ENCODE measurements around the gene NRG3. TPM values are rescaled to one million over a fixed set of nuclear protein-coding genes. Genes with fewer than 3 reads are reported as not detected.
"Not testable (repeated sequence)": the region's sequence is repeated elsewhere in the genome, so short reads cannot be mapped to it uniquely, and the experiment has no call there.

Gene NRG3
- total RNA-seq, 2 donors from 2014 or later = not detected

- no peaks in the 10 kb centered on the region for H3K9me3 ChIP-seq (ENCODE audit: control insufficient read depth, low read length, poor library complexity, severe bottlenecking)
- Mint-ChIP-seq H3K4me3 (no peak overlapping the region), H3K27me3 (no peaks in the 10 kb centered on the region), H3K36me3 (ENCODE audit: low read depth) (no peaks in the 10 kb centered on the region), H3K4me1 (no peaks in the 10 kb centered on the region), H3K27ac (no peak overlapping the region)
- DNase-seq = no peak
- ATAC-seq = no peak
These were observed 753.4 kb downstream of the NRG3 start for GRCh38 chr10:82628373-82628772.

GRCh38 chr10:82643076-82643475, 768.1 kb downstream of the NRG3 start:
- DNase-seq (no peak), ATAC-seq (no peak)
- Mint-ChIP-seq H3K27me3 (no peaks in the 10 kb centered on the region), H3K4me1 (no peaks in the 10 kb centered on the region), H3K27ac (no peak overlapping the region), H3K36me3 (ENCODE audit: low read depth) (no peaks in the 10 kb centered on the region), H3K4me3 (no peak overlapping the region)
- no peaks in the 10 kb centered on the region for H3K9me3 ChIP-seq (ENCODE audit: control insufficient read depth, low read length, poor library complexity, severe bottlenecking)

- no peaks in the 10 kb centered on the region for H3K27me3 Mint-ChIP-seq
- ATAC-seq (no peak), DNase-seq (no peak)
- no peak overlapping the region for H3K4me3 Mint-ChIP-seq
- H3K9me3 ChIP-seq (ENCODE audit: control insufficient read depth, low read length, poor library complexity, severe bottlenecking) = no peaks in the 10 kb centered on the region
- no peaks in the 10 kb centered on the region for H3K4me1 Mint-ChIP-seq
- no peak overlapping the region for H3K27ac Mint-ChIP-seq
- no peaks in the 10 kb centered on the region for H3K36me3 Mint-ChIP-seq (ENCODE audit: low read depth)
These were observed 768.6 kb downstream of the NRG3 start for GRCh38 chr10:82643601-82644000.

GRCh38 chr10:82645221-82645620, 770.2 kb downstream of the NRG3 start:
- Mint-ChIP-seq H3K27ac (no peak overlapping the region), H3K4me3 (no peak overlapping the region), H3K4me1 (no peaks in the 10 kb centered on the region), H3K27me3 (no peaks in the 10 kb centered on the region), H3K36me3 (ENCODE audit: low read depth) (no peaks in the 10 kb centered on the region)
- DNase-seq (no peak), ATAC-seq (no peak)
- no peaks in the 10 kb centered on the region for H3K9me3 ChIP-seq (ENCODE audit: control insufficient read depth, low read length, poor library complexity, severe bottlenecking)

- ATAC-seq (no peak), DNase-seq (no peak)
- no peak overlapping the region for H3K4me3 Mint-ChIP-seq
- H3K27ac Mint-ChIP-seq = no peak overlapping the region
- H3K27me3 Mint-ChIP-seq = no peaks in the 10 kb centered on the region
- no peaks in the 10 kb centered on the region for H3K36me3 Mint-ChIP-seq (ENCODE audit: low read depth)
- no peaks in the 10 kb centered on the region for H3K4me1 Mint-ChIP-seq
- H3K9me3 ChIP-seq (ENCODE audit: control insufficient read depth, low read length, poor library complexity, severe bottlenecking) = no peaks in the 10 kb centered on the region
These were observed 778.5 kb downstream of the NRG3 start for GRCh38 chr10:82653244-82654155.

- no peak for ATAC-seq
These were observed 785.2 kb downstream of the NRG3 start for GRCh38 chr10:82660205-82660604.

GRCh38 chr10:82660986-82661385, 786.0 kb downstream of the NRG3 start:
- Mint-ChIP-seq H3K27me3 (no peaks in the 10 kb centered on the region), H3K4me3 (no peak overlapping the region), H3K4me1 (no peaks in the 10 kb centered on the region), H3K36me3 (ENCODE audit: low read depth) (no peaks in the 10 kb centered on the region), H3K27ac (no peak overlapping the region)
- ATAC-seq = no peak
- H3K9me3 ChIP-seq (ENCODE audit: control insufficient read depth, low read length, poor library complexity, severe bottlenecking) = no peaks in the 10 kb centered on the region
- no peak for DNase-seq

More at GRCh38 chr10:82660205-82660604, 785.2 kb downstream of the NRG3 start:
- Mint-ChIP-seq H3K27me3 (no peaks in the 10 kb centered on the region), H3K27ac (no peak overlapping the region), H3K4me1 (no peaks in the 10 kb centered on the region), H3K36me3 (ENCODE audit: low read depth) (no peaks in the 10 kb centered on the region), H3K4me3 (no peak overlapping the region)
- DNase-seq = no peak
- no peaks in the 10 kb centered on the region for H3K9me3 ChIP-seq (ENCODE audit: control insufficient read depth, low read length, poor library complexity, severe bottlenecking)

GRCh38 chr10:82661701-82662100, 786.7 kb downstream of the NRG3 start:
- H3K9me3 ChIP-seq (ENCODE audit: control insufficient read depth, low read length, poor library complexity, severe bottlenecking) = no peaks in the 10 kb centered on the region
- Mint-ChIP-seq H3K36me3 (ENCODE audit: low read depth) (no peaks in the 10 kb centered on the region), H3K27me3 (no peaks in the 10 kb centered on the region), H3K4me3 (no peak overlapping the region), H3K27ac (no peak overlapping the region), H3K4me1 (no peaks in the 10 kb centered on the region)
- no peak for DNase-seq
- no peak for ATAC-seq

- H3K9me3 ChIP-seq (ENCODE audit: control insufficient read depth, low read length, poor library complexity, severe bottlenecking) = no peaks in the 10 kb centered on the region
- Mint-ChIP-seq H3K27ac (no peak overlapping the region), H3K36me3 (ENCODE audit: low read depth) (no peaks in the 10 kb centered on the region), H3K27me3 (no peaks in the 10 kb centered on the region), H3K4me1 (no peaks in the 10 kb centered on the region), H3K4me3 (no peak overlapping the region)
- ATAC-seq (no peak), DNase-seq (no peak)
These were observed 793.4 kb downstream of the NRG3 start for GRCh38 chr10:82668221-82668895.

GRCh38 chr10:82674036-82674435, 799.0 kb downstream of the NRG3 start:
- H3K9me3 ChIP-seq (ENCODE audit: control insufficient read depth, low read length, poor library complexity, severe bottlenecking) = no peaks in the 10 kb centered on the region
- Mint-ChIP-seq H3K36me3 (ENCODE audit: low read depth) (no peaks in the 10 kb centered on the region), H3K27ac (no peak overlapping the region), H3K4me3 (no peak overlapping the region), H3K4me1 (no peaks in the 10 kb centered on the region), H3K27me3 (no peaks in the 10 kb centered on the region)
- ATAC-seq (no peak), DNase-seq (no peak)

GRCh38 chr10:82677932-82678331, 802.9 kb downstream of the NRG3 start:
- not testable (repeated sequence) for H3K27me3 Mint-ChIP-seq; H3K4me1 Mint-ChIP-seq; ATAC-seq; H3K36me3 Mint-ChIP-seq (ENCODE audit: low read depth); DNase-seq; H3K9me3 ChIP-seq (ENCODE audit: control insufficient read depth, low read length, poor library complexity, severe bottlenecking); H3K4me3 Mint-ChIP-seq; H3K27ac Mint-ChIP-seq

GRCh38 chr10:82678451-82678850, 803.5 kb downstream of the NRG3 start:
- H3K27ac Mint-ChIP-seq; H3K27me3 Mint-ChIP-seq; H3K9me3 ChIP-seq (ENCODE audit: control insufficient read depth, low read length, poor library complexity, severe bottlenecking); H3K36me3 Mint-ChIP-seq (ENCODE audit: low read depth); DNase-seq; H3K4me3 Mint-ChIP-seq; ATAC-seq; H3K4me1 Mint-ChIP-seq: not testable (repeated sequence)

- no peak for ATAC-seq
- H3K36me3 Mint-ChIP-seq (ENCODE audit: low read depth) = no peaks in the 10 kb centered on the region
- H3K4me1 Mint-ChIP-seq = no peaks in the 10 kb centered on the region
- no peaks in the 10 kb centered on the region for H3K9me3 ChIP-seq (ENCODE audit: control insufficient read depth, low read length, poor library complexity, severe bottlenecking)
- H3K27ac Mint-ChIP-seq = no peak overlapping the region
- no peaks in the 10 kb centered on the region for H3K27me3 Mint-ChIP-seq
- no peak overlapping the region for H3K4me3 Mint-ChIP-seq
- DNase-seq = no peak
These were observed 805.6 kb downstream of the NRG3 start for GRCh38 chr10:82680608-82681007.

GRCh38 chr10:82683945-82684344, 809.0 kb downstream of the NRG3 start:
- no peak for ATAC-seq
- no peaks in the 10 kb centered on the region for H3K4me1 Mint-ChIP-seq
- DNase-seq = no peak
- no peaks in the 10 kb centered on the region for H3K36me3 Mint-ChIP-seq (ENCODE audit: low read depth)
- H3K27me3 Mint-ChIP-seq = no peaks in the 10 kb centered on the region
- H3K4me3 Mint-ChIP-seq = no peak overlapping the region
- H3K27ac Mint-ChIP-seq = no peak overlapping the region
- H3K9me3 ChIP-seq (ENCODE audit: control insufficient read depth, low read length, poor library complexity, severe bottlenecking) = no peaks in the 10 kb centered on the region

Data from T-helper 17 cell (primary cell).